ENCODE measurements around the gene BAIAP2.
"Not testable (repeated sequence)": the region's sequence is repeated elsewhere in the genome, so short reads cannot be mapped to it uniquely, and the experiment has no call there.

BAIAP2 gene

DNA sequence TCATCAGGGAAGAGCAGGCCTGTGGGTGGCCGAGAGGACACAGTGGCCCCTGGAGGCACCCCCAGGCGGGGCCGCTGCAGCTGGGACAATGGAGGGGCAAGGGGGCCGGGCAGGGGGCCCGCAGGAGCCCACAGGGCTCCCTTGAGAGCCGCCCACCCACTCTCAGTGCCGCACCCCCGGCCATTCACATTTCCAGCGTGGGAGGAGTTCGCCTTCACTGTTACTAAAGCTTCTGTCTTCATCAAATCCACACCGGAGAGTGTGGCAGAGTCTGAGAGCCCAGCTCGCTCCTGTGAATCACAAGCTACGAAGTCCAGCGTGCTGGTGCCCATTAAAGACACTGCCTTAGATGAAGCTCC, 109.5 kb downstream of the BAIAP2 start:
- TF ChIP-seq, protein P1, sequence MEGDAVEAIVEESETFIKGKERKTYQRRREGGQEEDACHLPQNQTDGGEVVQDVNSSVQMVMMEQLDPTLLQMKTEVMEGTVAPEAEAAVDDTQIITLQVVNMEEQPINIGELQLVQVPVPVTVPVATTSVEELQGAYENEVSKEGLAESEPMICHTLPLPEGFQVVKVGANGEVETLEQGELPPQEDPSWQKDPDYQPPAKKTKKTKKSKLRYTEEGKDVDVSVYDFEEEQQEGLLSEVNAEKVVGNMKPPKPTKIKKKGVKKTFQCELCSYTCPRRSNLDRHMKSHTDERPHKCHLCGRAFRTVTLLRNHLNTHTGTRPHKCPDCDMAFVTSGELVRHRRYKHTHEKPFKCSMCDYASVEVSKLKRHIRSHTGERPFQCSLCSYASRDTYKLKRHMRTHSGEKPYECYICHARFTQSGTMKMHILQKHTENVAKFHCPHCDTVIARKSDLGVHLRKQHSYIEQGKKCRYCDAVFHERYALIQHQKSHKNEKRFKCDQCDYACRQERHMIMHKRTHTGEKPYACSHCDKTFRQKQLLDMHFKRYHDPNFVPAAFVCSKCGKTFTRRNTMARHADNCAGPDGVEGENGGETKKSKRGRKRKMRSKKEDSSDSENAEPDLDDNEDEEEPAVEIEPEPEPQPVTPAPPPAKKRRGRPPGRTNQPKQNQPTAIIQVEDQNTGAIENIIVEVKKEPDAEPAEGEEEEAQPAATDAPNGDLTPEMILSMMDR (IDR thresholded peaks at IDR 0.05; ENCODE audit: control insufficient read depth, extremely low read depth, insufficient read depth), result no peak
- no peak for DNase-seq (ENCODE audit: low read depth)
- H3K4me3 ChIP-seq (ENCODE audit: low read depth, low read length), result no peak overlapping the region

DNA sequence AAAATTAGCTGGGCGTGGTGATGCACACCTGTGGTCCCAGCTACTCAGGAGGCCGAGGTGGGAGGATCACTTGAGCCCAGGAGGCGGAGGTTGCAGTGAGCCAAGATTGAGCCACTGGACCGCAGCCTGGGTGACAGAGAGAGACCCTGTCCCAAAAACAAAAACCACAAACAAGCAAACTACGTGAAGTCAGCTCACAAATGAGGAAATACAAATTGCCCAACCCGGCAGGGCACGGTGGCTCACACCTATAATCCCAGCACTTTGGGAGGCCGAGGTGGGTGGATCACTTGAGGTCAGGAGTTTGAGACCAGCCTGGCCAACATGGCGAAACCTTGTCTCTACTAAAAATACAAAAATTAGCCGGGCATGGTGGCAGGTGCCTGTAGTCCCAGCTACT, 111.3 kb downstream of the BAIAP2 start:
- DNase-seq (ENCODE audit: low read depth); H3K4me3 ChIP-seq (ENCODE audit: low read depth, low read length): not testable (repeated sequence)

GRCh38 chr17:81147701-81148100, 112.8 kb downstream of the BAIAP2 start:
- TF ChIP-seq, protein P1 (IDR thresholded peaks at IDR 0.05; ENCODE audit: control insufficient read depth, extremely low read depth, insufficient read depth), result no peak
- no peak overlapping the region for H3K4me3 ChIP-seq (ENCODE audit: low read depth, low read length)
- DNase-seq (ENCODE audit: low read depth), result no peak

- no peak overlapping the region for H3K4me3 ChIP-seq (ENCODE audit: low read depth, low read length)
- TF ChIP-seq, protein P1 (IDR thresholded peaks at IDR 0.05; ENCODE audit: control insufficient read depth, extremely low read depth, insufficient read depth), result no peak
- no peak for DNase-seq (ENCODE audit: low read depth)
Observed at GRCh38 chr17:81148571-81148970, 113.6 kb downstream of the BAIAP2 start.

DNA sequence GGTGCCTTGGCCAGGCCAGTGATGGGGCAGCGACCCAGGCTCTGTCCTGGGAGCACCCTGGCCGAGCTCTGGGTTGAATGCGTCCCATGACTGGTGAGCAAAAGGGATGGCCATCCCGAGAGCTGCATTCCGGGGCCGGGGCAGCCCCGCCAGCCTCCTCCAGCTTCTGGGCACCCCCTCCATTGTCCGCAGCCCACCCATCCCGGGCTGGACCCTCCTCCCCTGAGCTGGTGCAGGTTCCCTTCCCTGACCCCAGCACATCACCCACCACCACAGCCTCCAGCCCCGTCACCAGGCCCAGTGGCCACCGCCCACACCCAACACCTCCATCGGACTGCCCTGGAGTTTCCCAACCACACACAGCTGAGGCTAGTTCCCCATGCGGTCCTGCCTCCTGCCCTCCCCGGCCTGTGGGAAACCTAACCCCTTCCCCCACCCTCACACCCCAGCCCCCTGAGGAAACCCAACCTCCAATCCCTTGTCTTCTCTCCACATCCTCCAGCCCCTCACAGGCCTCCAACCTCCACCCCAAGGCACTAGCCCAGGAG, 114.1 kb downstream of the BAIAP2 start:
- DNase-seq (ENCODE audit: low read depth), result no peak
- TF ChIP-seq, protein P1 (IDR thresholded peaks at IDR 0.05; ENCODE audit: control insufficient read depth, extremely low read depth, insufficient read depth), result no peak
- no peak overlapping the region for H3K4me3 ChIP-seq (ENCODE audit: low read depth, low read length)

DNA sequence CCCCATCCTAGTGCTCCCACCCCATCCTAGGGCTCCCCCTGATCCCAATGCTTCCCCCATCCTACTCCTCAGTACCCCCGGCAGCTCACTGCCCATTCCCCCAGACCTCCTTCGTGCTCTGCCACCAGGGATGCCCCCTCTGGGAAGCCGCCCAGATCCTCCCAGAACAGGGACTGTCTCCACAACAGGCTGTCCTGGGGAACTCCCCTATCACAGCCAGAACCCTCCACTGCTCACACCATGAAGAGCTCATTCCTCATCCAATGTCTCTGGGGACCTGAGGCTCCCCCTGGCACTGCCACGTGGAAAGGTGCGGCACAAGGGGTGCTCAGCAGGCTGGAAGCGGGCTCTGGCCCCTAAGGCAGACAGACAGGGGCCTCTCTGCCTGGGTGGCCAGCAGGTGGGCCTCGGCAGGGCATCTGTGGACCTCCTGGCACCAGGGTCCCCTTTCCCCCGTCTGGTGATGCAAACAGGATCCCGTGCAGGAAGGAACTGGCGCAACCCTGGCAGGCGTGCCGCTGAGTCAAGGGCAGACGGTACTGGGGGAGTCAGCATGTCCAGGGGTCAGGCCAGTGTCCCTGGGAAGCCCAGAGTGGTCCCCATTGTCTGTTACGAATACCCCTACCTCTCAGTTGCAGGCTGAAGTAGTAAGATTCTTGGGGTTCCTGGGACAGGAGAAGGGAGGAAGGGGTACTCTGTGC, 115.6 kb downstream of the BAIAP2 start:
- TF ChIP-seq, protein P1 (IDR thresholded peaks at IDR 0.05; ENCODE audit: control insufficient read depth, extremely low read depth, insufficient read depth), result no peak
- no peak for DNase-seq (ENCODE audit: low read depth)
- H3K4me3 ChIP-seq (ENCODE audit: low read depth, low read length), result no peak overlapping the region

- TF ChIP-seq, protein P1 (IDR thresholded peaks at IDR 0.05; ENCODE audit: control insufficient read depth, extremely low read depth, insufficient read depth), result no peak
- H3K4me3 ChIP-seq (ENCODE audit: low read depth, low read length), result no peak overlapping the region
- DNase-seq (ENCODE audit: low read depth), result no peak
Observed at GRCh38 chr17:81151278-81151677, 116.3 kb downstream of the BAIAP2 start.

Data from LNCaP clone FGC (cell line).